Endodermal cell (in vitro differentiated cells): ENCODE measurements around the gene GCNT2. TPM values are rescaled to one million over a fixed set of nuclear protein-coding genes. Genes with fewer than 3 reads are reported as not detected.

Source experiments
- DNase-seq: peaks from one replicate; pipeline ENCODE4 v3.0.0-alpha.2; 2017
- H3K27ac ChIP-seq: 2 replicates; pipeline ENCODE4 v1.5.1; 2013; ENCODE audit warnings: mild to moderate bottlenecking, low read depth, low read length, moderate library complexity
- H3K27me3 ChIP-seq: 2 replicates; pipeline ENCODE4 v1.6.1; 2013; ENCODE audit warnings: mild to moderate bottlenecking, low read length, moderate library complexity; ENCODE audit not compliant: insufficient read depth, control insufficient read depth, poor library complexity, severe bottlenecking
- H3K36me3 ChIP-seq: 2 replicates; pipeline ENCODE4 v1.7.0; 2013; ENCODE audit warnings: mild to moderate bottlenecking, low read length, moderate library complexity; ENCODE audit not compliant: control insufficient read depth, insufficient read depth
- H3K4me1 ChIP-seq: one replicate; pipeline ENCODE4 v1.7.0; 2013; ENCODE audit warnings: low read length; ENCODE audit not compliant: control insufficient read depth, insufficient read depth
- H3K4me3 ChIP-seq: 2 replicates; pipeline ENCODE4 v1.5.1; 2013; ENCODE audit warnings: mild to moderate bottlenecking, low read length, moderate library complexity
- H3K9ac ChIP-seq: 2 replicates; pipeline ENCODE4 v1.6.1; 2013; ENCODE audit warnings: mild to moderate bottlenecking, low read length, moderate library complexity; ENCODE audit not compliant: poor library complexity, severe bottlenecking; ENCODE audit errors: extremely low read depth
- H3K9me3 ChIP-seq: 2 replicates; pipeline ENCODE4 v1.6.1; 2013; ENCODE audit warnings: mild to moderate bottlenecking, low read length, moderate library complexity; ENCODE audit not compliant: control insufficient read depth
- H3K27ac Mint-ChIP-seq: 2 replicates; pipeline ENCODE4 v1.8.0; 2020; ENCODE audit warnings: mixed read lengths
- H3K27me3 Mint-ChIP-seq: 2 replicates; pipeline ENCODE4 v1.8.0; 2021; ENCODE audit warnings: mild to moderate bottlenecking, mixed read lengths; ENCODE audit not compliant: insufficient read depth
- H3K36me3 Mint-ChIP-seq: 2 replicates; pipeline ENCODE4 v1.8.0; 2020; ENCODE audit warnings: low read depth, mixed read lengths
- H3K4me1 Mint-ChIP-seq: 2 replicates; pipeline ENCODE4 v1.8.0; 2020; ENCODE audit warnings: mixed read lengths
- H3K4me3 Mint-ChIP-seq: 2 replicates; pipeline ENCODE4 v1.8.0; 2020; ENCODE audit warnings: mild to moderate bottlenecking, moderate library complexity, mixed read lengths
- H3K9me3 Mint-ChIP-seq: 2 replicates; pipeline ENCODE4 v1.8.0; 2020; ENCODE audit warnings: mild to moderate bottlenecking, mixed read lengths
- WGBS, 2 experiments: methylation state at CpG; one replicate each; pipeline versions ENCODE4 v1.1.5 to v1.1.7; 2013; ENCODE audit warnings: missing lambda C conversion rate in 2 of 2, mixed read lengths in 1 of 2; ENCODE audit not compliant: insufficient coverage in 1 of 2, insufficient read length in 1 of 2; 5-methylcytosine and 5-hydroxymethylcytosine counted together
- total RNA-seq, 2 donors: library from RNA; stranded (reverse); fragmentation: NEBNext Ultra II Directional in 1 of 2; extraction: Animal tissue kit (Norgen Biotek cat#: 25700) in 1 of 2; gene quantifications; 2 replicates in 1 of 2; 3 replicates in 1 of 2; pipeline ENCODE4 v1.2.1, GENCODE V29; 2021
- TF ChIP-seq, protein P1 (sequence below): fragments of 200-600 bp; sonication (generic); conservative IDR thresholded peaks from 2 replicates; pipeline ENCODE4 v1.5.0; 2021; ENCODE audit warnings: antibody characterized with exemption, mild to moderate bottlenecking

The GCNT2 gene
- total RNA-seq, 2 donors from 2014 or later: 23.3 to 24.9 TPM

DNA sequence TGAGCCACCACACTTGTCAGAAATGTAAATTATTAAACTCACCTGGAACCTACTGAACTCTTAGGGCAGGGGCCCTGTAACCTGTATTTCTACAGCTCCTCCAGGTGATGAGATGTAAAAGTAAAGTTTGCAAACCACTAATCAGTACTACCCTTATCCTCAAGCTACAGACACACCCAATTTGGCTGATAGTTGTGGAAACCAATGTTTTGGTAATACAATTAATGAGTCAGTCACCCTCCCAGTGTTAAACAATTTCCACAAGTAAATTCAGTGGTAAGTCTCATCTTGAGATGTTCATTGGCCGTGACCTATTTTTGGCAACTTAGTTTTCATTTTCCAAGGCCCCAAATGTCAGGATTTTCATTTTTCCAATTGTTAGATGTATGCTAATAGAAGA is 29.6 kb downstream of the GCNT2 start:
- no peaks in the 10 kb centered on the region for H3K4me1 ChIP-seq
- H3K27ac ChIP-seq: no peak overlapping the region
- no peaks in the 10 kb centered on the region for H3K9me3 ChIP-seq
- no peaks in the 10 kb centered on the region for H3K36me3 ChIP-seq
- no peaks in the 10 kb centered on the region for H3K27me3 ChIP-seq
- H3K4me3 Mint-ChIP-seq: no peak overlapping the region
- H3K9me3 Mint-ChIP-seq: no peaks in the 10 kb centered on the region
- H3K4me1 Mint-ChIP-seq: peaks cover 14% of the 10 kb centered on the region
- DNase-seq: no peak
- H3K27ac Mint-ChIP-seq: no peak overlapping the region
- no peaks in the 10 kb centered on the region for H3K27me3 Mint-ChIP-seq
- H3K9ac ChIP-seq: no peak overlapping the region
- TF ChIP-seq, protein P1, sequence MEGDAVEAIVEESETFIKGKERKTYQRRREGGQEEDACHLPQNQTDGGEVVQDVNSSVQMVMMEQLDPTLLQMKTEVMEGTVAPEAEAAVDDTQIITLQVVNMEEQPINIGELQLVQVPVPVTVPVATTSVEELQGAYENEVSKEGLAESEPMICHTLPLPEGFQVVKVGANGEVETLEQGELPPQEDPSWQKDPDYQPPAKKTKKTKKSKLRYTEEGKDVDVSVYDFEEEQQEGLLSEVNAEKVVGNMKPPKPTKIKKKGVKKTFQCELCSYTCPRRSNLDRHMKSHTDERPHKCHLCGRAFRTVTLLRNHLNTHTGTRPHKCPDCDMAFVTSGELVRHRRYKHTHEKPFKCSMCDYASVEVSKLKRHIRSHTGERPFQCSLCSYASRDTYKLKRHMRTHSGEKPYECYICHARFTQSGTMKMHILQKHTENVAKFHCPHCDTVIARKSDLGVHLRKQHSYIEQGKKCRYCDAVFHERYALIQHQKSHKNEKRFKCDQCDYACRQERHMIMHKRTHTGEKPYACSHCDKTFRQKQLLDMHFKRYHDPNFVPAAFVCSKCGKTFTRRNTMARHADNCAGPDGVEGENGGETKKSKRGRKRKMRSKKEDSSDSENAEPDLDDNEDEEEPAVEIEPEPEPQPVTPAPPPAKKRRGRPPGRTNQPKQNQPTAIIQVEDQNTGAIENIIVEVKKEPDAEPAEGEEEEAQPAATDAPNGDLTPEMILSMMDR: no peak
- H3K36me3 Mint-ChIP-seq: no peaks in the 10 kb centered on the region
- no peak overlapping the region for H3K4me3 ChIP-seq
- 88 to 92% methylated on average over 1 of the region's 1 CpG for WGBS, 2 experiments

DNA sequence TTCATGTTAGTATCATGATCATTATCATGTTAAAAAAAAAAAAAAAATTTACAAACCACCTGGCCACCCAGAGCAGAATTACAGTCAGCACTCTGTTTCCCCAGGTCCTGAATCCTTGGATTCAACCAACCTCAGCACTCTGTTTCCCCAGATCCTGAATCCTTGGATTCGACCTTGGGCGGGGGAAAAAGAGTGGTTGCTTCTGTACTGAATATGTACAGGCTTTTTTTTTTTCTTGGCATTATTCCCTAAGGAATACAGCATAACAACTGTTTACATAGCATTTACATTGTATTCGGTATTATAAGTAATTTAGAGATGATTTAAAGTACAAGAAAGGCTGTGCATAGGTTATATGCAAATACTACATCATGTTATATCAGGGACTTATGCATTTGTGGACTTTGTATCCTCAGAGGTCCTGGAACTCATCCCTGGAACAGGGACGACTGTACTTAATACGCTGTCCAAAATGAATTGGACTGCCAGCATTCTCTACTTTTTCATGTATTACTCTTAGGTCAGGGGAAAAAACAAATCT is 31.2 kb downstream of the GCNT2 start:
- Histone ChIP-seq H3K9me3 (no peaks in the 10 kb centered on the region), H3K27me3 (no peaks in the 10 kb centered on the region), H3K4me3 (no peak overlapping the region), H3K9ac (no peak overlapping the region), H3K36me3 (no peaks in the 10 kb centered on the region), H3K4me1 (peaks cover 4% of the 10 kb centered on the region), H3K27ac (no peak overlapping the region)
- WGBS, 2 experiments: 94% methylated on average over 4 of the region's 5 CpGs; no CpG with 5 or more reads in 1 of the 2 experiments
- TF ChIP-seq, protein P1: no peak
- Mint-ChIP-seq H3K27me3 (no peaks in the 10 kb centered on the region), H3K4me3 (no peak overlapping the region), H3K27ac (no peak overlapping the region), H3K36me3 (no peaks in the 10 kb centered on the region), H3K9me3 (no peaks in the 10 kb centered on the region), H3K4me1 (peaks cover 26% of the 10 kb centered on the region)
- DNase-seq: no peak

DNA sequence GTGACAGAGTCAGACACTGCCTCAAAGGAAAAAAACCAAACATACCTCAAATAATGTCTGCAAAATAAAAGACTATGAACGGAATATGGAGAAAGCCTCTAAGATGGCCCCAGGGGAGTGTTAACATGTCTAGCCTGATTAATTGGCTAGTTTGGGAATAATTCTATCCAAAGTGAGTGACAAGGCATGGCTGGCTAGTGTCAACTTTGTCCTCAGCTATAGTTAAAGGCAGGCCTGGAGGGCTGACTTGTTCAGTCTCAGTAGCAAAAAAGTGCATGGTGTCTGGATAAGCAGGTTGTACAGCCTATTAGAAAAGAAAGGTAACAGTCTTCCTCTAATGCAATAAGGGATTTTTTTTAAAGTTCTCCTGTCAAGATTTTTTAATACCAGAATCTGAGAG is 32.7 kb downstream of the GCNT2 start:
- H3K9me3 Mint-ChIP-seq: no peaks in the 10 kb centered on the region
- no peak overlapping the region for H3K27ac Mint-ChIP-seq
- H3K27ac ChIP-seq: no peak overlapping the region
- H3K4me3 ChIP-seq: no peak overlapping the region
- H3K36me3 ChIP-seq: no peaks in the 10 kb centered on the region
- H3K27me3 Mint-ChIP-seq: no peaks in the 10 kb centered on the region
- H3K9me3 ChIP-seq: no peaks in the 10 kb centered on the region
- H3K9ac ChIP-seq: no peak overlapping the region
- DNase-seq: no peak
- peaks cover 37% of the 10 kb centered on the region for H3K4me1 Mint-ChIP-seq
- no peak overlapping the region for H3K4me3 Mint-ChIP-seq
- H3K36me3 Mint-ChIP-seq: no peaks in the 10 kb centered on the region
- H3K27me3 ChIP-seq: no peaks in the 10 kb centered on the region
- peaks cover 11% of the 10 kb centered on the region for H3K4me1 ChIP-seq
- TF ChIP-seq, protein P1: no peak
- 67 to 92% methylated on average over 1 of the region's 1 CpG for WGBS, 2 experiments
